Uterus (tissue), 4 donors: Measurements from ENCODE around the gene IDI2. TPM values are rescaled to one million over a fixed set of nuclear protein-coding genes. Genes with fewer than 3 reads are reported as not detected.
A peak's percentile ranks its signal among the peaks of the same experiment; 100 is the strongest.
"Not testable (repeated sequence)": the region's sequence is repeated elsewhere in the genome, so short reads cannot be mapped to it uniquely, and the experiment has no call there.

ENCODE experiments used
- DNase-seq, 2 donors: peaks; one replicate each; pipeline ENCODE4 v3.0.0-alpha.2; 2019 to 2020
- H3K27ac ChIP-seq, 2 donors: fragments of 200-600 bp; sonication (generic); 1 replicate in 1 of 2; 2 replicates in 1 of 2; pipeline ENCODE4 v1.5.1; 2016 to 2018
- H3K27me3 ChIP-seq, 2 donors: fragments of 200-600 bp; sonication (generic); one replicate each; pipeline ENCODE4 v1.5.1; 2018 to 2019; ENCODE audit warnings: control low read depth in 1 of 2
- H3K36me3 ChIP-seq, 2 donors: fragments of 200-600 bp; sonication (generic); one replicate each; pipeline ENCODE4 v1.5.1; 2019; ENCODE audit warnings: control low read depth in 1 of 2
- H3K4me1 ChIP-seq, 2 donors: fragments of 200-600 bp; sonication (generic); one replicate each; pipeline ENCODE4 v1.5.1; 2018 to 2019; ENCODE audit warnings: control low read depth in 1 of 2
- H3K4me3 ChIP-seq, 2 donors: fragments of 200-600 bp; sonication (generic); 1 replicate in 1 of 2; 2 replicates in 1 of 2; pipeline ENCODE4 v1.5.1; 2018 to 2019; ENCODE audit warnings: mild to moderate bottlenecking in 1 of 2
- H3K9me3 ChIP-seq, 2 donors: fragments of 200-600 bp; sonication (generic); one replicate each; pipeline ENCODE4 v1.5.1; 2019; ENCODE audit warnings: control low read depth in 1 of 2
- POLR2A ChIP-seq, 2 donors: fragments of 450-650 bp; IDR thresholded peaks; one replicate each; pipeline ENCODE4 v1.6.1; 2016; ENCODE audit warnings: antibody characterized with exemption in 2 of 2, mild to moderate bottlenecking in 1 of 2, moderate library complexity in 1 of 2
- intact Hi-C: fragments of 100-400 bp; cut with DNase I; formaldehyde crosslinking; loops from one replicate; pipeline ENCODE4 v1.15.1; 2023; ENCODE audit warnings: low total_unique reads
- total RNA-seq, 4 donors: library from RNA; depleted of rRNA in 3 of 4; stranded (reverse); fragments of >200 nt in 3 of 4; gene quantifications; one replicate each; pipeline versions ENCODE4 v1.1.0 to v1.2.4, GENCODE V29; 2014 to 2023
- TF ChIP-seq, protein P1 (sequence below), 4 experiments: fragments of 200-600 bp in 2 of 4; fragments of 450-650 bp in 2 of 4; sonication (generic) in 2 of 4; IDR thresholded peaks; one replicate each; pipeline ENCODE4 v1.5.1; 2016 to 2019; ENCODE audit warnings: antibody characterized with exemption in 4 of 4, mild to moderate bottlenecking in 2 of 4, moderate library complexity in 1 of 4
- donor health status: DM: yes; HTN: yes; CAD: no.

Gene IDI2
- total RNA-seq, 4 donors from 2014 or later: not detected

DNA sequence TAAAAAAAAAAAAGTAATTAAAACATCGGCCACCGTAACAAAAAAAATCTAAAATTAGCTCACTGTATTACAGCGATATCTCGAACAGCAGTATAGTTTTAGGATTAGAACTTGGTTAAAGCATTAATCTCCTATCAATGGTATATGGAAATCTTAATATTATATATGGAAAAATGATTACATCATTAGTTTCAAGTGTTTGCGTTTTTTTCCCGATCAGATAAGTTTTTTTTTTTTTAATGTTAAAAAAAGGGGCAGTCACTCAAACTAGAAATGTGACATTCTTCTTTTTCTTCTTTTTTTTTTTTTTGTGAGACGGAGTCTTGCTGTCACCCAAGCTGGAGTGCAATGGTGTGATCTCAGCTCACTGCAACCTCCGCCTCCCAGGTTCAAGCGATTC, 15.9 kb upstream of the IDI2 start:
- H3K4me1 ChIP-seq: no peaks in the 10 kb centered on the region
- H3K27me3 ChIP-seq: no peaks in the 10 kb centered on the region
- TF ChIP-seq, protein P1, sequence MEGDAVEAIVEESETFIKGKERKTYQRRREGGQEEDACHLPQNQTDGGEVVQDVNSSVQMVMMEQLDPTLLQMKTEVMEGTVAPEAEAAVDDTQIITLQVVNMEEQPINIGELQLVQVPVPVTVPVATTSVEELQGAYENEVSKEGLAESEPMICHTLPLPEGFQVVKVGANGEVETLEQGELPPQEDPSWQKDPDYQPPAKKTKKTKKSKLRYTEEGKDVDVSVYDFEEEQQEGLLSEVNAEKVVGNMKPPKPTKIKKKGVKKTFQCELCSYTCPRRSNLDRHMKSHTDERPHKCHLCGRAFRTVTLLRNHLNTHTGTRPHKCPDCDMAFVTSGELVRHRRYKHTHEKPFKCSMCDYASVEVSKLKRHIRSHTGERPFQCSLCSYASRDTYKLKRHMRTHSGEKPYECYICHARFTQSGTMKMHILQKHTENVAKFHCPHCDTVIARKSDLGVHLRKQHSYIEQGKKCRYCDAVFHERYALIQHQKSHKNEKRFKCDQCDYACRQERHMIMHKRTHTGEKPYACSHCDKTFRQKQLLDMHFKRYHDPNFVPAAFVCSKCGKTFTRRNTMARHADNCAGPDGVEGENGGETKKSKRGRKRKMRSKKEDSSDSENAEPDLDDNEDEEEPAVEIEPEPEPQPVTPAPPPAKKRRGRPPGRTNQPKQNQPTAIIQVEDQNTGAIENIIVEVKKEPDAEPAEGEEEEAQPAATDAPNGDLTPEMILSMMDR (IDR thresholded peaks at IDR 0.05): no peak
- TF ChIP-seq POLR2A (IDR thresholded peaks at IDR 0.05): no peak
- intact Hi-C loops: no loop called here
- H3K4me3 ChIP-seq: no peak overlapping the region
- no peaks in the 10 kb centered on the region for H3K36me3 ChIP-seq
- H3K27ac ChIP-seq: no peak overlapping the region
- no peak for DNase-seq
- no peaks in the 10 kb centered on the region for H3K9me3 ChIP-seq

DNA sequence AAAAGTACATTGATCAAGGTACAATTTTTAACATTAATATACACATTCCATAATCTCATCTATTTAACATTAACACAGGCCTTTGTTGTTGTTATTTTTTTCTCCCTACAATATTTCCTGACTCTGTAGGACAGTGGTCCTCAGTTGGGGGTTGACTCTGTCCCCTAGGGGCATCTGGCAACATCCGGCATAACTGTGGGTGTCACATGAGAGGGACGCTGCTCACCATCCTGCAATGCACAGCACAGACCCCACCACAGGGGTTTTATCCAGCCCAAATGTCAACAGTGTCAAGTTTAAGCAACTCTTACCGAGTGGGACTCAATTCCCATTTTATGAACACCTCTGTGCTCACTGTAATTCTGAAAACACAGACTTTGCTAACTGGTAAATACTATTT, 14.5 kb upstream of the IDI2 start:
- no peak for TF ChIP-seq POLR2A (IDR thresholded peaks at IDR 0.05)
- TF ChIP-seq, protein P1 (IDR thresholded peaks at IDR 0.05): no peak

DNA sequence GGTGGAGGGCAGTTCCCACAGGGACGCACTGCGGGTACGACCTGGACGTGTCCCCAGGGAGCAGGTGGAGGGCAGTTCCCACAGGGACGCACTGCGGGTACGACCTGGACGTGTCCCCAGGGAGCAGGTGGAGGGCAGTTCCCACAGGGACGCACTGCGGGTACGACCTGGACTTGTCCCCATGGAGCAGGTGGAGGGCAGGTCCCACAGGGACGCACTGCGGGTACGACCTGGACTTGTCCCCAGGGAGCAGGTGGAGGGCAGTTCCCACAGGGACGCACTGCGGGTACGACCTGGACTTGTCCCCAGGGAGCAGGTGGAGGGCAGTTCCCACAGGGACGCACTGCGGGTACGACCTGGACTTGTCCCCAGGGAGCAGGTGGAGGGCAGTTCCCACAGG, 13.1 kb upstream of the IDI2 start:
- H3K27me3 ChIP-seq, H3K4me1 ChIP-seq, H3K9me3 ChIP-seq, intact Hi-C loops, H3K27ac ChIP-seq, H3K36me3 ChIP-seq, H3K4me3 ChIP-seq, DNase-seq: not testable (repeated sequence)

More for the DNA sequence above, 14.5 kb upstream of the IDI2 start:
- Histone ChIP-seq H3K27me3 (no peaks in the 10 kb centered on the region), H3K36me3 (no peaks in the 10 kb centered on the region), H3K4me3 (no peak overlapping the region), H3K27ac (no peak overlapping the region), H3K4me1 (no peaks in the 10 kb centered on the region), H3K9me3 (no peaks in the 10 kb centered on the region)
- DNase-seq: no peak
- intact Hi-C loops: no loop called here

DNA sequence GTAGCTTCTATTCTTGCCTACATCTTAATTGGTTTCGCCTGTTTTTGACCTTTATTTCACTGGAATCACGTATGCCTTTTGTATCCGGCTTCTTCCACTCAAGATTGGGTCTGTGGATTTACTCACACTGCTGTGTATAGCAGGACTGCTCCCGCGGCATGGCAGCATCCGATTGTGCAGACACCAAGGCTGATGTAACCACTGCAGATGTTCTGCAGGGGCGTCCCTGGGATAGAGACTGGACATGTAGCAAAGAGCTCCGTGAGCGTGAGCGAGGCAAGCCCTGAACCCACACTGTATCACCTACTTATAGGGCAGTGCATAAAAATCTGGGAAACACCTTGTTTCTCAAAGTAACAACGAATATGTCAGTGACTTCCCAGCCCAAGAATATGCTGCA, 11.4 kb upstream of the IDI2 start:
- H3K27ac ChIP-seq: no peak overlapping the region
- no peaks in the 10 kb centered on the region for H3K4me1 ChIP-seq
- intact Hi-C loops: no loop called here
- TF ChIP-seq, protein P1 (IDR thresholded peaks at IDR 0.05): no peak
- no peak for TF ChIP-seq POLR2A (IDR thresholded peaks at IDR 0.05)
- DNase-seq: no peak
- H3K36me3 ChIP-seq: no peaks in the 10 kb centered on the region
- H3K4me3 ChIP-seq: no peak overlapping the region
- H3K9me3 ChIP-seq: no peaks in the 10 kb centered on the region
- H3K27me3 ChIP-seq: no peaks in the 10 kb centered on the region

DNA sequence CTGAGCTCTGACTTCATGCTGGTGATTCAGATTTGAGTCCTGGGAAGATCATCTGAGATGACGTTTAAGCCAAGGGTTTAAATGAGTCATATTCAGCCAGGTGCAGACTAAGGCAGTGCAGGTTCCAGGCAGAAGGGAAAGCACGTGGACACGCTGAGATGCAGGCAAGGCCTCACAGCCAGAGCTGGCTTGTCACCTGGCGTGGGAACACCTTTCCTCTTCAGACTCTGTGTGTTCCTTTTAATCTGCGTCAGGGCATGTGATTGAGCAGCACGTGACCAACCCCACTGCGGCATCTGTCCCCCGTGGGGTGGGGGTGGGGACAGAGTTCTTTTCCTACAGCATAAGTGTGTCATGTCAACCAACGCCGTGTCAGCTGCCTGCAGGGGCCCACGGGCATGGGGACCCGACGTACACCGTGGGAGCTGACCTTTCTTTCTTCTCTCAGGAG, 10.7 kb upstream of the IDI2 start:
- H3K27ac ChIP-seq: no peak overlapping the region
- no peaks in the 10 kb centered on the region for H3K9me3 ChIP-seq
- no peak for DNase-seq
- H3K4me3 ChIP-seq: no peak overlapping the region
- no peaks in the 10 kb centered on the region for H3K27me3 ChIP-seq
- intact Hi-C loops: no loop called here
- H3K4me1 ChIP-seq: no peaks in the 10 kb centered on the region
- no peaks in the 10 kb centered on the region for H3K36me3 ChIP-seq
- TF ChIP-seq, protein P1 (IDR thresholded peaks at IDR 0.05): no peak
- TF ChIP-seq POLR2A (IDR thresholded peaks at IDR 0.05): no peak

DNA sequence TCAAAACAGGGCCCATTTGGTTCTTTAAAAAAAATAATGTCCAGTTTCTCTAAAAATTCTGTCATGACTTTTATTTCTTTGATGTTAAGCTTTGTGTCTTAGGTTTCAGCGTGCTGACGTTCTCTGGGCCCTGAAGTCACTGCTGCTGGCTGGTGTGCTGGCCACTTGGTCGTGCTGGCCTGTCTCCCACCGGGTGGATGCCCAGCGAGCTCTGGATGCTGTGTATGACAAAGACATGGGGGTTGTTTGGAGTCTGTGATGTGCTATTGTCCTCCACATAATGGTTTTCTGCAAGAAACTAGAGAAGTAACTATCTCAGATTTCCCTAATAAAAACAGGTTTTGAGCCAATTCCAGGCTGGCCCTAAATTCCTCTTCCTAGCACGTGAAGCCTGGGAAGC, 9.5 kb upstream of the IDI2 start:
- Histone ChIP-seq H3K9me3 (no peaks in the 10 kb centered on the region), H3K36me3 (no peaks in the 10 kb centered on the region), H3K4me1 (no peaks in the 10 kb centered on the region), H3K27ac (peak overlapping the region in 1 of 2 donors; percentile 6), H3K27me3 (no peaks in the 10 kb centered on the region), H3K4me3 (no peak overlapping the region)
- intact Hi-C loops: no loop called here
- no peak for DNase-seq
- TF ChIP-seq, protein P1 (IDR thresholded peaks at IDR 0.05): no peak
- TF ChIP-seq POLR2A (IDR thresholded peaks at IDR 0.05): no peak
